IMR-90 (cell line): ENCODE data around the gene MALRD1. TPM values are rescaled to one million over a fixed set of nuclear protein-coding genes. Genes with fewer than 3 reads are reported as not detected.

Source experiments
- ATAC-seq: fragments of 200-7000 bp; cut with Tn5 transposase; 2 replicates; pipeline ENCODE4 v1.9.1; 2020; ENCODE audit warnings: low read depth, mild to moderate bottlenecking, moderate library complexity
- BruUV-seq: library from RNA; stranded (reverse); fragments of 400-500 nt; replicated peaks from 2 replicates; lab custom pipeline; 2021; lab: Mats Ljungman, UMichigan
- CTCF ChIA-PET: fragments of 300-600 bp; formaldehyde crosslinking; extraction: SDS; loops from one replicate; lab custom pipeline; 2021; ENCODE audit warnings: antibody characterized with exemption; lab: Yijun Ruan, JAX
- POLR2A ChIA-PET: fragments of 300-600 bp; sonication (Branson Sonifier 250); formaldehyde crosslinking; loops from one replicate; lab custom pipeline; 2022; ENCODE audit warnings: antibody characterized with exemption; ENCODE audit not compliant: unreplicated experiment; lab: Charles Lee
- DNase-seq: peaks from one replicate; pipeline ENCODE4 v3.0.0; 2013
- H2AFZ ChIP-seq: replicated peaks from 2 replicates; pipeline ENCODE3; 2013; ENCODE audit warnings: low read length, mild to moderate bottlenecking; ENCODE audit not compliant: poor library complexity
- H2AK5ac ChIP-seq: 2 replicates; pipeline ENCODE4 v1.6.1; 2013; ENCODE audit warnings: low read depth, low read length, inconsistent platforms
- H2AK9ac ChIP-seq: replicated peaks from 2 replicates; pipeline ENCODE3; 2013; ENCODE audit warnings: mild to moderate bottlenecking, low read depth, low read length, moderate library complexity; ENCODE audit not compliant: poor library complexity
- H2BK120ac ChIP-seq: 2 replicates; pipeline ENCODE4 v1.6.1; 2013; ENCODE audit warnings: low read depth, low read length, inconsistent platforms
- H2BK15ac ChIP-seq: 3 replicates; pipeline ENCODE4 v1.6.1; 2013; ENCODE audit warnings: low read depth, low read length, inconsistent platforms
- H2BK20ac ChIP-seq: 2 replicates; pipeline ENCODE4 v1.6.1; 2013; ENCODE audit warnings: low read depth, mild to moderate bottlenecking, inconsistent platforms, low read length, moderate library complexity
- H2BK5ac ChIP-seq: 2 replicates; pipeline ENCODE4 v1.6.1; 2013; ENCODE audit warnings: mild to moderate bottlenecking, low read depth, low read length, inconsistent platforms; ENCODE audit not compliant: poor library complexity, severe bottlenecking
- H3K14ac ChIP-seq: replicated peaks from 2 replicates; pipeline ENCODE4 v1.6.1; 2013; ENCODE audit warnings: low read depth, low read length, inconsistent platforms
- H3K18ac ChIP-seq: 2 replicates; pipeline ENCODE4 v1.6.1; 2013; ENCODE audit warnings: low read depth, low read length, control low read depth
- H3K23ac ChIP-seq: 2 replicates; pipeline ENCODE4 v1.6.1; 2013; ENCODE audit warnings: low read depth, low read length, inconsistent platforms
- H3K27ac ChIP-seq: 2 replicates; pipeline ENCODE4 v1.5.1; 2013; ENCODE audit warnings: mild to moderate bottlenecking, control low read depth, low read length; ENCODE audit not compliant: insufficient read depth
- H3K27me3 ChIP-seq: 2 replicates; pipeline ENCODE4 v1.6.1; 2013; ENCODE audit warnings: low read length; ENCODE audit not compliant: control insufficient read depth, insufficient read depth
- H3K36me3 ChIP-seq: 2 replicates; pipeline ENCODE4 v1.6.1; 2013; ENCODE audit warnings: low read length, mixed read lengths; ENCODE audit not compliant: control insufficient read depth, insufficient read depth
- H3K4ac ChIP-seq: 2 replicates; pipeline ENCODE4 v1.6.1; 2013; ENCODE audit warnings: low read depth, low read length, inconsistent platforms
- H3K4me1 ChIP-seq: 2 replicates; pipeline ENCODE4 v1.6.1; 2013; ENCODE audit warnings: low read length, mixed read lengths; ENCODE audit not compliant: control insufficient read depth, insufficient read depth
- H3K4me2 ChIP-seq: 2 replicates; pipeline ENCODE4 v1.6.1; 2013; ENCODE audit warnings: low read depth, mild to moderate bottlenecking, control low read depth, low read length, moderate library complexity
- H3K4me3 ChIP-seq: 2 replicates; pipeline ENCODE4 v1.5.1; 2013; ENCODE audit warnings: low read depth, mild to moderate bottlenecking, control low read depth, low read length, moderate library complexity; ENCODE audit not compliant: insufficient read depth
- H3K56ac ChIP-seq: 2 replicates; pipeline ENCODE4 v1.6.1; 2013; ENCODE audit warnings: low read length, inconsistent platforms; ENCODE audit not compliant: insufficient read depth; ENCODE audit errors: extremely low read depth
- H3K79me1 ChIP-seq, 2 experiments: 2 replicates each; pipeline ENCODE4 v1.6.1; 2013; ENCODE audit warnings: low read length in 2 of 2, inconsistent platforms in 1 of 2, low read depth in 1 of 2
- H3K9ac ChIP-seq: 2 replicates; pipeline ENCODE4 v1.6.1; 2013; ENCODE audit warnings: low read depth, low read length, control low read depth
- H3K9me1 ChIP-seq: 2 replicates; pipeline ENCODE4 v1.6.1; 2013; ENCODE audit warnings: low read length, inconsistent platforms; ENCODE audit not compliant: insufficient read depth
- H3K9me3 ChIP-seq: 2 replicates; pipeline ENCODE4 v1.6.1; 2013; ENCODE audit warnings: low read length; ENCODE audit not compliant: control insufficient read depth, insufficient read depth
- H4K20me1 ChIP-seq: 2 replicates; pipeline ENCODE4 v1.6.1; 2013; ENCODE audit warnings: low read length, inconsistent platforms; ENCODE audit not compliant: insufficient read depth
- H4K5ac ChIP-seq: 2 replicates; pipeline ENCODE4 v1.6.1; 2013; ENCODE audit warnings: mild to moderate bottlenecking, low read depth, low read length, control low read depth
- H4K8ac ChIP-seq, 2 experiments: 2 replicates each; pipeline ENCODE4 v1.6.1; 2013; ENCODE audit warnings: low read depth in 2 of 2, low read length in 2 of 2, control low read depth in 1 of 2, inconsistent platforms in 1 of 2
- H4K91ac ChIP-seq: 2 replicates; pipeline ENCODE4 v1.6.1; 2013; ENCODE audit warnings: low read depth, low read length, inconsistent platforms; ENCODE audit not compliant: insufficient read depth
- BHLHE40 ChIP-seq: fragments of 150-350 bp; IDR thresholded peaks from 2 replicates; pipeline ENCODE4 v1.6.1; 2016; ENCODE audit warnings: mild to moderate bottlenecking, low read depth, low read length
- CEBPB ChIP-seq: IDR thresholded peaks from 2 replicates; pipeline ENCODE4 v1.6.1; 2012; ENCODE audit warnings: low read depth, low read length, improper control_type of control experiment
- CHD1 ChIP-seq: IDR thresholded peaks from 2 replicates; pipeline ENCODE4 v1.6.1; 2012; ENCODE audit warnings: low read depth, low read length, improper control_type of control experiment
- FOS ChIP-seq: fragments of 150-350 bp; IDR thresholded peaks from 2 replicates; pipeline ENCODE4 v1.6.1; 2016; ENCODE audit warnings: low read depth, low read length
- MAZ ChIP-seq: IDR thresholded peaks from 2 replicates; pipeline ENCODE4 v1.6.1; 2012; ENCODE audit warnings: low read depth, mild to moderate bottlenecking, low read length, improper control_type of control experiment, moderate library complexity, borderline replicate concordance
- MXI1 ChIP-seq: IDR thresholded peaks from 2 replicates; pipeline ENCODE4 v1.6.1; 2012; ENCODE audit warnings: low read depth, mild to moderate bottlenecking, low read length, moderate library complexity, borderline replicate concordance
- RFX5 ChIP-seq: IDR thresholded peaks from 2 replicates; pipeline ENCODE4 v1.8.0; 2012; ENCODE audit warnings: low read depth, mild to moderate bottlenecking, low read length, moderate library complexity
- SMC3 ChIP-seq: fragments of 150-350 bp; IDR thresholded peaks from 2 replicates; pipeline ENCODE4 v1.6.1; 2016; ENCODE audit warnings: low read depth, mild to moderate bottlenecking, antibody characterized with exemption, low read length, moderate library complexity
- WGBS, 2 experiments: methylation state at CpG; one replicate each; pipeline versions ENCODE4 v1.1.5 to v1.1.7; 2013; ENCODE audit warnings: missing lambda C conversion rate in 2 of 2; ENCODE audit not compliant: insufficient read length in 1 of 2; ENCODE audit errors: extremely low coverage in 2 of 2; 5-methylcytosine and 5-hydroxymethylcytosine counted together
- dilution Hi-C: fragments of 300-500 bp; cut with HindIII; formaldehyde crosslinking; loops from one replicate; pipeline ENCODE4 v1.14.3; 2018; ENCODE audit warnings: low sequenced_read_pairs; ENCODE audit not compliant: unreplicated experiment
- in situ Hi-C: fragments of 300-500 bp; cut with MboI; formaldehyde crosslinking; loops from 3 replicates; pipeline ENCODE4 v1.14.3; 2019; ENCODE audit warnings: low sequenced_read_pairs, inconsistent platforms, mixed read lengths
- intact Hi-C: fragments of 100-400 bp; cut with micrococcal nuclease; formaldehyde crosslinking; loops from 2 replicates; pipeline ENCODE4 v1.10.0; 2022
- polyA plus RNA-seq, 3 experiments: library from polyadenylated mRNA; depleted of rRNA; stranded (reverse); fragments of >200 nt; gene quantifications; 2 replicates each; pipeline ENCODE4 v1.2.3, GENCODE V29; 2012; ENCODE audit warnings: low replicate concordance in 1 of 3
- total RNA-seq: library from RNA; depleted of rRNA; stranded (reverse); fragments of >200 nt; gene quantifications from 2 replicates; pipeline ENCODE4 v1.2.3, GENCODE V29; 2012
- TF ChIP-seq, protein P1 (sequence below): conservative IDR thresholded peaks from 2 replicates; pipeline ENCODE4 v1.5.1; 2012; ENCODE audit warnings: mild to moderate bottlenecking, low read depth, low read length, improper control_type of control experiment
- TF ChIP-seq, protein P2 (sequence below): fragments of 150-350 bp; IDR thresholded peaks from 2 replicates; pipeline ENCODE4 v1.6.1; 2016; ENCODE audit warnings: low read depth, mild to moderate bottlenecking, low read length, moderate library complexity, borderline replicate concordance
- TF ChIP-seq, protein P3 (sequence below): fragments of 150-350 bp; IDR thresholded peaks from 2 replicates; pipeline ENCODE4 v1.6.1; 2017; ENCODE audit warnings: mild to moderate bottlenecking, antibody characterized with exemption, low read length, low read depth

Gene MALRD1
- total and polyA plus RNA-seq, 2 of the 4 experiments (the other 2 are of a cell fraction): 0.34 to 1.1 TPM

DNA sequence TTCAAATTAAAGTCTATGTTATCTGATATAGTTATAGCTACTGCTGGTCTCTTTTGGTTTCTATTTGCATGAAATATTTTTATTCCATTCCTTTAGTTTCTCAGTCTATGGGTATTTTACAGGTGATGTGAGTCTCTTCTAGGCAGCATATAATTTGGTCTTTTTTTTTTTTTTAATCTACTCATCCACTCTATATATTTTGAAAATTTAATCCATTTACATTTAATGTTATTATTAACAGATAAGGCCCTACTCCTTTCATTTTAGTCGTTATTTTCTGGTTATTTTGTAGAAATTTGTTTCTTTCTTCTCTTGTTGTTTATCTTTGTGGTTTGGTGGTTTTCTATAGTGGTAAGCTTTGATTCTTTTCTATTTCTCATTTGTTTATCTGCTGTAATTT is 58.8 kb downstream of the MALRD1 start:
- no peak overlapping the region for H4K5ac ChIP-seq
- no peak overlapping the region for H3K4me3 ChIP-seq
- no CpG with 5 or more reads among the region's 1 CpG for WGBS, 2 experiments
- H3K4me2 ChIP-seq: no peak overlapping the region
- H2BK15ac ChIP-seq: no peak overlapping the region
- no peaks in the 10 kb centered on the region for H3K79me1 ChIP-seq
- peaks cover 5% of the 10 kb centered on the region for H3K9me3 ChIP-seq
- H4K8ac ChIP-seq: no peak overlapping the region
- no peak overlapping the region for H3K27ac ChIP-seq
- no peak overlapping the region for H3K14ac ChIP-seq
- no peak overlapping the region for H2AK5ac ChIP-seq
- no peak for DNase-seq
- no peak overlapping the region for H3K18ac ChIP-seq
- dilution Hi-C loops: no loop called here
- H2AFZ ChIP-seq: no peak overlapping the region
- H3K4me1 ChIP-seq: no peaks in the 10 kb centered on the region
- intact Hi-C loops: no loop called here
- no peak overlapping the region for H3K56ac ChIP-seq
- H2AK9ac ChIP-seq: no peak overlapping the region
- ATAC-seq: no peak
- TF ChIP-seq FOS (no peak), CHD1 (no peak), MXI1 (no peak), MAZ (no peak), BHLHE40 (no peak), CEBPB (no peak), RFX5 (no peak), SMC3 (no peak)
- TF ChIP-seq, protein P1, sequence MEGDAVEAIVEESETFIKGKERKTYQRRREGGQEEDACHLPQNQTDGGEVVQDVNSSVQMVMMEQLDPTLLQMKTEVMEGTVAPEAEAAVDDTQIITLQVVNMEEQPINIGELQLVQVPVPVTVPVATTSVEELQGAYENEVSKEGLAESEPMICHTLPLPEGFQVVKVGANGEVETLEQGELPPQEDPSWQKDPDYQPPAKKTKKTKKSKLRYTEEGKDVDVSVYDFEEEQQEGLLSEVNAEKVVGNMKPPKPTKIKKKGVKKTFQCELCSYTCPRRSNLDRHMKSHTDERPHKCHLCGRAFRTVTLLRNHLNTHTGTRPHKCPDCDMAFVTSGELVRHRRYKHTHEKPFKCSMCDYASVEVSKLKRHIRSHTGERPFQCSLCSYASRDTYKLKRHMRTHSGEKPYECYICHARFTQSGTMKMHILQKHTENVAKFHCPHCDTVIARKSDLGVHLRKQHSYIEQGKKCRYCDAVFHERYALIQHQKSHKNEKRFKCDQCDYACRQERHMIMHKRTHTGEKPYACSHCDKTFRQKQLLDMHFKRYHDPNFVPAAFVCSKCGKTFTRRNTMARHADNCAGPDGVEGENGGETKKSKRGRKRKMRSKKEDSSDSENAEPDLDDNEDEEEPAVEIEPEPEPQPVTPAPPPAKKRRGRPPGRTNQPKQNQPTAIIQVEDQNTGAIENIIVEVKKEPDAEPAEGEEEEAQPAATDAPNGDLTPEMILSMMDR: no peak
- TF ChIP-seq, protein P2, sequence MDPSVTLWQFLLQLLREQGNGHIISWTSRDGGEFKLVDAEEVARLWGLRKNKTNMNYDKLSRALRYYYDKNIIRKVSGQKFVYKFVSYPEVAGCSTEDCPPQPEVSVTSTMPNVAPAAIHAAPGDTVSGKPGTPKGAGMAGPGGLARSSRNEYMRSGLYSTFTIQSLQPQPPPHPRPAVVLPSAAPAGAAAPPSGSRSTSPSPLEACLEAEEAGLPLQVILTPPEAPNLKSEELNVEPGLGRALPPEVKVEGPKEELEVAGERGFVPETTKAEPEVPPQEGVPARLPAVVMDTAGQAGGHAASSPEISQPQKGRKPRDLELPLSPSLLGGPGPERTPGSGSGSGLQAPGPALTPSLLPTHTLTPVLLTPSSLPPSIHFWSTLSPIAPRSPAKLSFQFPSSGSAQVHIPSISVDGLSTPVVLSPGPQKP: no peak
- TF ChIP-seq, protein P3, sequence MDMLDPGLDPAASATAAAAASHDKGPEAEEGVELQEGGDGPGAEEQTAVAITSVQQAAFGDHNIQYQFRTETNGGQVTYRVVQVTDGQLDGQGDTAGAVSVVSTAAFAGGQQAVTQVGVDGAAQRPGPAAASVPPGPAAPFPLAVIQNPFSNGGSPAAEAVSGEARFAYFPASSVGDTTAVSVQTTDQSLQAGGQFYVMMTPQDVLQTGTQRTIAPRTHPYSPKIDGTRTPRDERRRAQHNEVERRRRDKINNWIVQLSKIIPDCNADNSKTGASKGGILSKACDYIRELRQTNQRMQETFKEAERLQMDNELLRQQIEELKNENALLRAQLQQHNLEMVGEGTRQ: no peak
- no TSS peak for BruUV-seq
- no peak overlapping the region for H3K9ac ChIP-seq
- H2BK120ac ChIP-seq: no peak overlapping the region
- no peak overlapping the region for H2BK5ac ChIP-seq
- POLR2A ChIA-PET: no interaction called here
- no peaks in the 10 kb centered on the region for H4K20me1 ChIP-seq
- no peak overlapping the region for H3K23ac ChIP-seq
- no peaks in the 10 kb centered on the region for H3K36me3 ChIP-seq
- H3K9me1 ChIP-seq: no peaks in the 10 kb centered on the region
- CTCF ChIA-PET: no interaction called here
- H2BK20ac ChIP-seq: no peak overlapping the region
- in situ Hi-C loops: no loop called here
- no peak overlapping the region for H3K4ac ChIP-seq
- no peak overlapping the region for H4K91ac ChIP-seq
- no peaks in the 10 kb centered on the region for H3K27me3 ChIP-seq
